Upper lobe of left lung (tissue), 6 donors: ENCODE data around the gene PFDN6. TPM values are rescaled to one million over a fixed set of nuclear protein-coding genes. Genes with fewer than 3 reads are reported as not detected.

Experiments used
- ATAC-seq, 2 donors: fragments of 200-7000 bp; cut with Tn5 transposase; one replicate each; pipeline ENCODE4 v1.9.1; 2022; ENCODE audit warnings: mild to moderate bottlenecking in 2 of 2, moderate library complexity in 2 of 2; ENCODE audit not compliant: low FRiP score in 2 of 2
- DNase-seq, 2 donors: peaks; one replicate each; pipeline ENCODE4 v3.0.0-alpha.2; 2019 to 2020
- H3K27ac ChIP-seq, 4 donors: fragments of 200-600 bp; sonication (generic); one replicate each; pipeline ENCODE4 v1.5.1; 2016 to 2019
- H3K27me3 ChIP-seq, 4 donors: fragments of 200-600 bp; sonication (generic); one replicate each; pipeline ENCODE4 v1.5.1; 2017 to 2019
- H3K36me3 ChIP-seq, 4 donors: fragments of 200-600 bp; sonication (generic); one replicate each; pipeline ENCODE4 v1.5.1; 2016 to 2019
- H3K4me1 ChIP-seq, 4 donors: fragments of 200-600 bp; sonication (generic); one replicate each; pipeline ENCODE4 v1.5.1; 2018 to 2019
- H3K4me3 ChIP-seq, 4 donors: fragments of 200-600 bp; sonication (generic); one replicate each; pipeline ENCODE4 v1.5.1; 2017 to 2019; ENCODE audit warnings: mild to moderate bottlenecking in 2 of 4, moderate library complexity in 1 of 4
- H3K9me3 ChIP-seq, 4 donors: fragments of 200-600 bp; sonication (generic); one replicate each; pipeline ENCODE4 v1.5.1; 2018 to 2019
- CTCF ChIP-seq, 6 experiments: fragments of 450-650 bp in 4 of 6; fragments of 200-600 bp in 2 of 6; sonication (generic) in 2 of 6; IDR thresholded peaks; one replicate each; pipeline ENCODE4 v1.5.1; 2016 to 2019; ENCODE audit warnings: antibody characterized with exemption in 6 of 6
- EP300 ChIP-seq, 4 donors: sonication (generic); formaldehyde crosslinking; IDR thresholded peaks; one replicate each; pipeline ENCODE4 v1.5.1; 2017; ENCODE audit warnings: antibody characterized with exemption in 4 of 4, control low read depth in 2 of 4
- POLR2A ChIP-seq, 4 donors: fragments of 450-650 bp; IDR thresholded peaks; one replicate each; pipeline ENCODE4 v1.5.1; 2016 to 2017; ENCODE audit warnings: antibody characterized with exemption in 4 of 4, mild to moderate bottlenecking in 2 of 4
- POLR2AphosphoS5 ChIP-seq, 2 donors: sonication (generic); formaldehyde crosslinking; IDR thresholded peaks; one replicate each; pipeline ENCODE4 v1.5.1; 2017; ENCODE audit warnings: antibody characterized with exemption in 2 of 2
- WGBS, 2 donors: methylation state at CpG; one replicate each; pipeline ENCODE4 v1.1.5; 2017 to 2018; 5-methylcytosine and 5-hydroxymethylcytosine counted together
- total RNA-seq, 6 donors: library from RNA; depleted of rRNA in 4 of 6; stranded (reverse); fragments of >200 nt in 4 of 6; gene quantifications; one replicate each; pipeline versions ENCODE4 v1.1.0 to v1.2.1, GENCODE V29; 2016 to 2021
- donor health status: DM: no; HTN: no; CAD: no; lungs with moderate emphysema.
- donor health status: DM: no; HTN: yes; CAD: no; lungs with severe emphysema.

Gene PFDN6
- 10 to 100 TPM; 13.8 to 42.9 (median 30.7) TPM for total RNA-seq

DNA sequence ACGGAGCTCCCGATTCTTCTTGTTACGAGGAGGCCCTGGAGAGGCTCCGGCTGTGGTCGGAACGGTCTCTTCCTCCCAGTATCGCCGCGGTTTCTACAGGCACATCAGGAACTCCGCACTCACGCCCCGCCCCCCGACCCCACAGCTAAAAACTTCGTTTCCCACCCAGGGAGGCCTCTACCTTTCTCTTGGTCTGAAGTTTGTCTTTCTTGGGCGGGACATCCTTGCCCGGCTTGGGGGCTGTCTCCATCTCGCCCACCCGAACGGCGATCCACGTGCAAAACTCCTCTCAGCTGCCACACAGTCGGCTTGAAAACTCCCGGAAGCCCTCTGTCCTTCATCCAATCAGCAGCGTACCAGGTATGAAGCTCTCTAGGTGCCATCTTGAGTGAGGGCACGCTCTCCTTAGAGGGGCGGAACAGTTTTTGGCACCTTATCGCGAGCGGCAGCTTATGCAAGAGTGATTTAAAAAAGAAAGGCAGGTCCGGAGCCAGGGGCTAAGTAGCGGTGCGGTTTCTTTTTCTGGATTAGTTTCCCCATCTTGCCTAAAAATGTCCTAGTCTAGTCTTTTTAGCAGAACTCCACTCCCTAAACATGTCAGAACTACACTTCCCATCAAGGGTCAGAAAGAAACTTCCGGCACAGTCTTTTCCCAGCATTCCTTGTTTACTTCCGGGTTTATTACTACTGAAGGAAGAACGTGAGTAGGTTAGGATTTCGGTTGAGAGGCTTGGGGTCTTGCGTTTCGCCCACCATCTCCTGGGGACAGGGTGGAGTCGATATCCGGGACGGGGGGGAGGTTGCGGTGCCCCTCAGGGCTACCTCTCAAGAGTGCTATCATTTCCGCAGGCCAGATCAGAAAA lies at the start of gene PFDN6, which contains the start of gene WDR46:
Gene PFDN6, plus strand, starts transcription at position 681 of the 863 bp plus-strand sequence. CDS start 256 bp downstream, outside the sequence.
Gene WDR46, minus strand, starts transcription at position 319 of the 863 bp plus-strand sequence. Its CDS starts 69 bp downstream, at position 250.
- DNase-seq (peak; percentile 72 to 85), ATAC-seq (peak; percentile 96 to 98)
- Histone ChIP-seq H3K27me3 (no peaks in the 10 kb centered on the region), H3K4me3 (peak within 1 kb of the TSS; percentile 70 to 94 (median 84)), H3K27ac (peak within 1 kb of the TSS; percentile 66 to 84 (median 74)), H3K4me1 (peaks cover 17 to 26% (median 22%) of the 10 kb centered on the region in 4 donors), H3K36me3 (peaks cover 16 to 68% (median 44%) of the 10 kb centered on the region in 4 donors), H3K9me3 (no peaks in the 10 kb centered on the region)
- 0% methylated on average over 33 to 42 of the region's 43 CpGs for WGBS, 2 donors
- TF ChIP-seq POLR2AphosphoS5 (IDR thresholded peaks at IDR 0.05), result peak; percentile 27 to 66
- TF ChIP-seq CTCF (IDR thresholded peaks at IDR 0.05), result no peak
- TF ChIP-seq POLR2A (IDR thresholded peaks at IDR 0.05), result peak in 3 of 4 donors; percentile 12 to 39 (median 31)
- TF ChIP-seq EP300 (IDR thresholded peaks at IDR 0.05), result no peak

DNA sequence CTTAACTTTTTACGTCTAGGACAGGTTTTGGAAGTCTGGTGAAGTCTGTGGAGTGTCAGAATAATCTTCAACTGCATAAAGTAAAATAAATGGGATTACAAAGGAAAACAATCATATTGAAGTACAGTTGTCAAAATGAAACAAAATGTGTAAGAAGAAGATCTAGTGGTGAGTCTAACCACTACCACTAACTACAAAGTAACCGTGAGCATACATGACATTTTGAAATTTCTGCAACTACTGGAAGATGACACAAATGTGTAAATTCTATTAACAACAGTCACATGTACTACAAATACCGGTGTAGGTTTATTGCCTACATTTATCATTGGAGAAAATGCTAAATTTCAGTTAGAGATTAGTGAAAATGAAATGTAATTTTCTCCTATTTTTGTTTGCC lies 47.4 kb upstream of the PFDN6 start:
- Histone ChIP-seq H3K27me3 (no peaks in the 10 kb centered on the region), H3K4me3 (no peak overlapping the region), H3K4me1 (no peaks in the 10 kb centered on the region), H3K36me3 (no peaks in the 10 kb centered on the region), H3K9me3 (no peaks in the 10 kb centered on the region), H3K27ac (no peak overlapping the region)
- DNase-seq, result no peak
- ATAC-seq, result no peak
- TF ChIP-seq EP300 (IDR thresholded peaks at IDR 0.05), result no peak
- TF ChIP-seq CTCF (IDR thresholded peaks at IDR 0.05), result no peak
- no peak for TF ChIP-seq POLR2A (IDR thresholded peaks at IDR 0.05)
- no peak for TF ChIP-seq POLR2AphosphoS5 (IDR thresholded peaks at IDR 0.05)
- WGBS, 2 donors, result 55 to 65% methylated on average over 3 of the region's 3 CpGs

DNA sequence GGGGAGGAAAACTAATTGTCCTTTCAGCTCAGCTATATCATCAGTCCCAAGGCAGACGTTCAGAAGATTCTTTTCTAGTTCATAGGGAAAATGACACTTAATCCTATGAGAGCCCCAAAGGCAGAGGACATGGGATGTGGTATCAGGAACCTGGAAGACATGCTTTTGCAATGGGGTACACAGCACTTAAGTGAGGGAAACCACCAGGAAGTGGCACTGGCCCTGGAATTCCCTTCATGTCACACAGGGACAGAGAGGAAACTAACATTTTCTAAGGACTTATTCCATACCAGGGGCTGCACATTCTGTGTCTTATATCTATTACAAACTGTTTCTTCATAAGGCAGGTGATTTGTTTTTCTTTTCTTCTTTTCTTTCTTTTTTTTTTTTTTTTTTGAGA lies 45.9 kb upstream of the PFDN6 start:
- TF ChIP-seq POLR2A (IDR thresholded peaks at IDR 0.05), result no peak
- ATAC-seq (no peak), DNase-seq (no peak)
- whole genome bisulfite sequencing, 2 donors, result 45 to 54% methylated on average over 1 of the region's 1 CpG
- Histone ChIP-seq H3K27me3 (no peaks in the 10 kb centered on the region), H3K27ac (no peak overlapping the region), H3K4me1 (peaks cover 7 to 8% (median 7%) of the 10 kb centered on the region in 4 donors), H3K36me3 (no peaks in the 10 kb centered on the region), H3K9me3 (no peaks in the 10 kb centered on the region), H3K4me3 (no peak overlapping the region)

DNA sequence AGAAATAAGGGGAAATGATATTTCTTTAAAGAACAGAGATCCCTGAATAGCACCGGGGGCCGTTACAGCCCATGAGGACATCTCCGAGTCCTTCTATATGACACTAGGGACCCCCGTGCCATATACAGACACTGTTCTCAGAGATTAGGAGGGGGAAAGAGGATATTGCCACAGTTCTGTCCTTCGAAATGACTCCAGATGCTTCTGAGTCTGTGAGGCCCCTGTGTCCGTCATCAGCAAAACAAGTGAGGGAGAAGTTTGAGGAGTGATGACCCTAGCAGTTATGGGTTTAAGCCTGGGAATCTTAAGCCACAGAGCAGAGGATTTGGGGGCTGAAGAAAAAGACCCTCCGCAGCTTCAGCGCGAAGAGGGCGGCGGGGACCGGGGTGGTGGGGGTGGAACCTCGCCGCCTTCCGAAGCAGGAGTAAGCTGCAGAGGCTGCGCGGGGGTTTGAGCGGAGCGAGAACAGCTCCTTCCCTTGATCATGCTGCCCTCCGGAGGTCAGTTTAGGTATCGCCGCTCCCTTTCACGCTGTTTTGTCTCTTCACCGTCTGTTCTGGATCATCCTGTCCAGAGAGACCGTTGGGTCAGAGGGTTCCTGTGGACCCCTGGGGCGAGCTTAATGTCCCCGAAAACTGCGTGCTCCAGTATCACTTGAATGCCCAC lies 41.3 kb upstream of the PFDN6 start:
- Histone ChIP-seq H3K27me3 (no peaks in the 10 kb centered on the region), H3K36me3 (peaks cover 0 to 3% (median 0%) of the 10 kb centered on the region in 4 donors), H3K4me1 (peaks cover 23 to 30% (median 25%) of the 10 kb centered on the region in 4 donors), H3K9me3 (no peaks in the 10 kb centered on the region), H3K4me3 (peak overlapping the region; percentile 11 to 57 (median 46)), H3K27ac (peak overlapping the region; percentile 88 to 97 (median 93))
- peak in 1 of 2 donors; percentile 19 for TF ChIP-seq POLR2AphosphoS5 (IDR thresholded peaks at IDR 0.05)
- TF ChIP-seq POLR2A (IDR thresholded peaks at IDR 0.05), result no peak
- peak; percentile 93 to 97 (median 96) for TF ChIP-seq CTCF (IDR thresholded peaks at IDR 0.05)
- ATAC-seq (peak; percentile 93 to 94), DNase-seq (peak; percentile 86 to 89)
- WGBS, 2 donors, result 7 to 8% methylated on average over 21 to 28 of the region's 28 CpGs

DNA sequence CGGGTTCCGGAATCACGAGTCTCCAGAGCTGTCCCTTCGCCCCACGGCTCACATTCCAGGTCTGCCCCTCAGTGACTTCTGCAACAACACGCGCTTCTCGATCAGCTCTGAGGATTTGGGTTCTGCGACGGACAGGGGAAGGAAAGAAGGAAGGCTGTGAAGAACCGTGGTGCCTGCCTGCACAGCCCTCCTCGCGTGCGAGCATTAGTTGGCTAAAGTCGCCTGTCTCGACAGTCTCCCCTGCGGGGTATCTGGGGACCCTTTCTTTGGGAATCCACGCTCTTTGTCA lies 40.8 kb upstream of the PFDN6 start:
- no peak for TF ChIP-seq POLR2A (IDR thresholded peaks at IDR 0.05)
- peak in 1 of 6 experiments; percentile 13 for TF ChIP-seq CTCF (IDR thresholded peaks at IDR 0.05)
- no peak for TF ChIP-seq EP300 (IDR thresholded peaks at IDR 0.05)
- ATAC-seq (peak; percentile 20 to 23), DNase-seq (no peak)
- 2% methylated on average over 8 to 18 of the region's 18 CpGs for WGBS, 2 donors
- H3K27me3 ChIP-seq, result no peaks in the 10 kb centered on the region
- H3K9me3 ChIP-seq, result no peaks in the 10 kb centered on the region
- peak overlapping the region; percentile 11 to 57 (median 46) for H3K4me3 ChIP-seq
- peak overlapping the region; percentile 88 to 97 (median 93) for H3K27ac ChIP-seq
- peaks cover 23 to 30% (median 25%) of the 10 kb centered on the region in 4 donors for H3K4me1 ChIP-seq
- peaks cover 0 to 3% (median 0%) of the 10 kb centered on the region in 4 donors for H3K36me3 ChIP-seq
